IMR-90 (cell line): ENCODE measurements around the gene SDK1. TPM values are rescaled to one million over a fixed set of nuclear protein-coding genes. Genes with fewer than 3 reads are reported as not detected.

Experiments
- ATAC-seq: fragments of 200-7000 bp; cut with Tn5 transposase; 2 replicates; pipeline ENCODE4 v1.9.1; 2020; ENCODE audit warnings: low read depth, mild to moderate bottlenecking, moderate library complexity
- BruUV-seq: library from RNA; stranded (reverse); fragments of 400-500 nt; replicated peaks from 2 replicates; lab custom pipeline; 2021; lab: Mats Ljungman, UMichigan
- CTCF ChIA-PET: fragments of 300-600 bp; formaldehyde crosslinking; extraction: SDS; loops from one replicate; lab custom pipeline; 2021; ENCODE audit warnings: antibody characterized with exemption; lab: Yijun Ruan, JAX
- POLR2A ChIA-PET: fragments of 300-600 bp; sonication (Branson Sonifier 250); formaldehyde crosslinking; loops from one replicate; lab custom pipeline; 2022; ENCODE audit warnings: antibody characterized with exemption; ENCODE audit not compliant: unreplicated experiment; lab: Charles Lee
- DNase-seq: peaks from one replicate; pipeline ENCODE4 v3.0.0; 2013
- H2AFZ ChIP-seq: replicated peaks from 2 replicates; pipeline ENCODE3; 2013; ENCODE audit warnings: low read length, mild to moderate bottlenecking; ENCODE audit not compliant: poor library complexity
- H2AK5ac ChIP-seq: 2 replicates; pipeline ENCODE4 v1.6.1; 2013; ENCODE audit warnings: low read depth, low read length, inconsistent platforms
- H2AK9ac ChIP-seq: replicated peaks from 2 replicates; pipeline ENCODE3; 2013; ENCODE audit warnings: mild to moderate bottlenecking, low read depth, low read length, moderate library complexity; ENCODE audit not compliant: poor library complexity
- H2BK120ac ChIP-seq: 2 replicates; pipeline ENCODE4 v1.6.1; 2013; ENCODE audit warnings: low read depth, low read length, inconsistent platforms
- H2BK15ac ChIP-seq: 3 replicates; pipeline ENCODE4 v1.6.1; 2013; ENCODE audit warnings: low read depth, low read length, inconsistent platforms
- H2BK20ac ChIP-seq: 2 replicates; pipeline ENCODE4 v1.6.1; 2013; ENCODE audit warnings: low read depth, mild to moderate bottlenecking, inconsistent platforms, low read length, moderate library complexity
- H2BK5ac ChIP-seq: 2 replicates; pipeline ENCODE4 v1.6.1; 2013; ENCODE audit warnings: mild to moderate bottlenecking, low read depth, low read length, inconsistent platforms; ENCODE audit not compliant: poor library complexity, severe bottlenecking
- H3K14ac ChIP-seq: replicated peaks from 2 replicates; pipeline ENCODE4 v1.6.1; 2013; ENCODE audit warnings: low read depth, low read length, inconsistent platforms
- H3K18ac ChIP-seq: 2 replicates; pipeline ENCODE4 v1.6.1; 2013; ENCODE audit warnings: low read depth, low read length, control low read depth
- H3K23ac ChIP-seq: 2 replicates; pipeline ENCODE4 v1.6.1; 2013; ENCODE audit warnings: low read depth, low read length, inconsistent platforms
- H3K27ac ChIP-seq: 2 replicates; pipeline ENCODE4 v1.5.1; 2013; ENCODE audit warnings: mild to moderate bottlenecking, control low read depth, low read length; ENCODE audit not compliant: insufficient read depth
- H3K27me3 ChIP-seq: 2 replicates; pipeline ENCODE4 v1.6.1; 2013; ENCODE audit warnings: low read length; ENCODE audit not compliant: control insufficient read depth, insufficient read depth
- H3K36me3 ChIP-seq: 2 replicates; pipeline ENCODE4 v1.6.1; 2013; ENCODE audit warnings: low read length, mixed read lengths; ENCODE audit not compliant: control insufficient read depth, insufficient read depth
- H3K4ac ChIP-seq: 2 replicates; pipeline ENCODE4 v1.6.1; 2013; ENCODE audit warnings: low read depth, low read length, inconsistent platforms
- H3K4me1 ChIP-seq: 2 replicates; pipeline ENCODE4 v1.6.1; 2013; ENCODE audit warnings: low read length, mixed read lengths; ENCODE audit not compliant: control insufficient read depth, insufficient read depth
- H3K4me2 ChIP-seq: 2 replicates; pipeline ENCODE4 v1.6.1; 2013; ENCODE audit warnings: low read depth, mild to moderate bottlenecking, control low read depth, low read length, moderate library complexity
- H3K4me3 ChIP-seq: 2 replicates; pipeline ENCODE4 v1.5.1; 2013; ENCODE audit warnings: low read depth, mild to moderate bottlenecking, control low read depth, low read length, moderate library complexity; ENCODE audit not compliant: insufficient read depth
- H3K56ac ChIP-seq: 2 replicates; pipeline ENCODE4 v1.6.1; 2013; ENCODE audit warnings: low read length, inconsistent platforms; ENCODE audit not compliant: insufficient read depth; ENCODE audit errors: extremely low read depth
- H3K79me1 ChIP-seq, 2 experiments: 2 replicates each; pipeline ENCODE4 v1.6.1; 2013; ENCODE audit warnings: low read length in 2 of 2, inconsistent platforms in 1 of 2, low read depth in 1 of 2
- H3K9ac ChIP-seq: 2 replicates; pipeline ENCODE4 v1.6.1; 2013; ENCODE audit warnings: low read depth, low read length, control low read depth
- H3K9me1 ChIP-seq: 2 replicates; pipeline ENCODE4 v1.6.1; 2013; ENCODE audit warnings: low read length, inconsistent platforms; ENCODE audit not compliant: insufficient read depth
- H3K9me3 ChIP-seq: 2 replicates; pipeline ENCODE4 v1.6.1; 2013; ENCODE audit warnings: low read length; ENCODE audit not compliant: control insufficient read depth, insufficient read depth
- H4K20me1 ChIP-seq: 2 replicates; pipeline ENCODE4 v1.6.1; 2013; ENCODE audit warnings: low read length, inconsistent platforms; ENCODE audit not compliant: insufficient read depth
- H4K5ac ChIP-seq: 2 replicates; pipeline ENCODE4 v1.6.1; 2013; ENCODE audit warnings: mild to moderate bottlenecking, low read depth, low read length, control low read depth
- H4K8ac ChIP-seq, 2 experiments: 2 replicates each; pipeline ENCODE4 v1.6.1; 2013; ENCODE audit warnings: low read depth in 2 of 2, low read length in 2 of 2, control low read depth in 1 of 2, inconsistent platforms in 1 of 2
- H4K91ac ChIP-seq: 2 replicates; pipeline ENCODE4 v1.6.1; 2013; ENCODE audit warnings: low read depth, low read length, inconsistent platforms; ENCODE audit not compliant: insufficient read depth
- BHLHE40 ChIP-seq: fragments of 150-350 bp; IDR thresholded peaks from 2 replicates; pipeline ENCODE4 v1.6.1; 2016; ENCODE audit warnings: mild to moderate bottlenecking, low read depth, low read length
- CEBPB ChIP-seq: IDR thresholded peaks from 2 replicates; pipeline ENCODE4 v1.6.1; 2012; ENCODE audit warnings: low read depth, low read length, improper control_type of control experiment
- CHD1 ChIP-seq: IDR thresholded peaks from 2 replicates; pipeline ENCODE4 v1.6.1; 2012; ENCODE audit warnings: low read depth, low read length, improper control_type of control experiment
- CTCF ChIP-seq: conservative IDR thresholded peaks from 2 replicates; pipeline ENCODE4 v1.5.1; 2012; ENCODE audit warnings: mild to moderate bottlenecking, low read depth, low read length, improper control_type of control experiment
- ELK1 ChIP-seq: fragments of 150-350 bp; IDR thresholded peaks from 2 replicates; pipeline ENCODE4 v1.6.1; 2016; ENCODE audit warnings: low read depth, mild to moderate bottlenecking, low read length, moderate library complexity, borderline replicate concordance
- FOS ChIP-seq: fragments of 150-350 bp; IDR thresholded peaks from 2 replicates; pipeline ENCODE4 v1.6.1; 2016; ENCODE audit warnings: low read depth, low read length
- MAFK ChIP-seq: IDR thresholded peaks from 2 replicates; pipeline ENCODE4 v1.6.1; 2012; ENCODE audit warnings: low read depth, low read length, improper control_type of control experiment
- MAZ ChIP-seq: IDR thresholded peaks from 2 replicates; pipeline ENCODE4 v1.6.1; 2012; ENCODE audit warnings: low read depth, mild to moderate bottlenecking, low read length, improper control_type of control experiment, moderate library complexity, borderline replicate concordance
- MXI1 ChIP-seq: IDR thresholded peaks from 2 replicates; pipeline ENCODE4 v1.6.1; 2012; ENCODE audit warnings: low read depth, mild to moderate bottlenecking, low read length, moderate library complexity, borderline replicate concordance
- NFE2L2 ChIP-seq: fragments of 150-350 bp; IDR thresholded peaks from 2 replicates; pipeline ENCODE4 v1.6.1; 2016; ENCODE audit warnings: low read depth, mild to moderate bottlenecking, low read length
- POLR2A ChIP-seq: IDR thresholded peaks from 2 replicates; pipeline ENCODE4 v1.6.1; 2012; ENCODE audit warnings: mild to moderate bottlenecking, low read depth, low read length
- RAD21 ChIP-seq: IDR thresholded peaks from 2 replicates; pipeline ENCODE4 v1.6.1; 2012; ENCODE audit warnings: low read length, improper control_type of control experiment
- RCOR1 ChIP-seq: IDR thresholded peaks from 2 replicates; pipeline ENCODE4 v1.6.1; 2012; ENCODE audit warnings: mild to moderate bottlenecking, low read length, improper control_type of control experiment; ENCODE audit not compliant: insufficient replicate concordance
- RFX5 ChIP-seq: IDR thresholded peaks from 2 replicates; pipeline ENCODE4 v1.8.0; 2012; ENCODE audit warnings: low read depth, mild to moderate bottlenecking, low read length, moderate library complexity
- SMC3 ChIP-seq: fragments of 150-350 bp; IDR thresholded peaks from 2 replicates; pipeline ENCODE4 v1.6.1; 2016; ENCODE audit warnings: low read depth, mild to moderate bottlenecking, antibody characterized with exemption, low read length, moderate library complexity
- USF2 ChIP-seq: fragments of 150-350 bp; IDR thresholded peaks from 2 replicates; pipeline ENCODE4 v1.6.1; 2017; ENCODE audit warnings: mild to moderate bottlenecking, antibody characterized with exemption, low read length, low read depth
- WGBS, 2 experiments: methylation state at CpG; one replicate each; pipeline versions ENCODE4 v1.1.5 to v1.1.7; 2013; ENCODE audit warnings: missing lambda C conversion rate in 2 of 2; ENCODE audit not compliant: insufficient read length in 1 of 2; ENCODE audit errors: extremely low coverage in 2 of 2; 5-methylcytosine and 5-hydroxymethylcytosine counted together
- dilution Hi-C: fragments of 300-500 bp; cut with HindIII; formaldehyde crosslinking; loops from one replicate; pipeline ENCODE4 v1.14.3; 2018; ENCODE audit warnings: low sequenced_read_pairs; ENCODE audit not compliant: unreplicated experiment
- in situ Hi-C: fragments of 300-500 bp; cut with MboI; formaldehyde crosslinking; loops from 3 replicates; pipeline ENCODE4 v1.14.3; 2019; ENCODE audit warnings: low sequenced_read_pairs, inconsistent platforms, mixed read lengths
- intact Hi-C: fragments of 100-400 bp; cut with micrococcal nuclease; formaldehyde crosslinking; loops from 2 replicates; pipeline ENCODE4 v1.10.0; 2022
- polyA plus RNA-seq, 3 experiments: library from polyadenylated mRNA; depleted of rRNA; stranded (reverse); fragments of >200 nt; gene quantifications; 2 replicates each; pipeline ENCODE4 v1.2.3, GENCODE V29; 2012; ENCODE audit warnings: low replicate concordance in 1 of 3
- total RNA-seq: library from RNA; depleted of rRNA; stranded (reverse); fragments of >200 nt; gene quantifications from 2 replicates; pipeline ENCODE4 v1.2.3, GENCODE V29; 2012

SDK1 gene
- total and polyA plus RNA-seq, 2 of the 4 experiments (the other 2 are of a cell fraction): 1.5 to 1.6 TPM

GRCh38 chr7:4242706-4243105 is 941.7 kb downstream of the SDK1 start:
- H2AK9ac ChIP-seq: no peak overlapping the region
- no peak overlapping the region for H3K56ac ChIP-seq
- H3K9ac ChIP-seq: no peak overlapping the region
- H3K36me3 ChIP-seq: no peaks in the 10 kb centered on the region
- no peaks in the 10 kb centered on the region for H3K4me1 ChIP-seq
- no peak overlapping the region for H4K5ac ChIP-seq
- H4K20me1 ChIP-seq: no peaks in the 10 kb centered on the region
- H3K27me3 ChIP-seq: no peaks in the 10 kb centered on the region
- H3K4ac ChIP-seq: no peak overlapping the region
- H3K9me1 ChIP-seq: no peaks in the 10 kb centered on the region
- no peak overlapping the region for H3K4me3 ChIP-seq
- H4K91ac ChIP-seq: no peak overlapping the region
- dilution Hi-C loops: no loop called here
- DNase-seq: no peak
- no peak overlapping the region for H3K18ac ChIP-seq
- H3K14ac ChIP-seq: no peak overlapping the region
- no peak for TF ChIP-seq RFX5
- TF ChIP-seq CEBPB: no peak
- TF ChIP-seq NFE2L2: no peak
- TF ChIP-seq BHLHE40: no peak
- no peak for TF ChIP-seq ELK1
- no peak for TF ChIP-seq RAD21
- no peak for TF ChIP-seq POLR2A
- no peak for TF ChIP-seq CTCF
- TF ChIP-seq FOS: no peak
- no peak for TF ChIP-seq MXI1
- TF ChIP-seq RCOR1: no peak
- TF ChIP-seq USF2: no peak
- no peak for TF ChIP-seq CHD1
- no peak for TF ChIP-seq MAZ
- no peak for TF ChIP-seq MAFK
- no peak for TF ChIP-seq SMC3
- in situ Hi-C loops: no loop called here
- H2BK15ac ChIP-seq: no peak overlapping the region
- H2AFZ ChIP-seq: no peak overlapping the region
- H2BK120ac ChIP-seq: no peak overlapping the region
- H3K23ac ChIP-seq: no peak overlapping the region
- WGBS, 2 experiments: 100% methylated on average over 1 of the region's 11 CpGs; no CpG with 5 or more reads in 1 of the 2 experiments
- intact Hi-C loops: no loop called here
- no peak overlapping the region for H2BK5ac ChIP-seq
- H3K9me3 ChIP-seq: peaks cover 30% of the 10 kb centered on the region
- H3K27ac ChIP-seq: no peak overlapping the region
- H3K4me2 ChIP-seq: no peak overlapping the region
- H2AK5ac ChIP-seq: no peak overlapping the region
- no peak overlapping the region for H4K8ac ChIP-seq
- ChIA-PET CTCF (no interaction called here), POLR2A (no interaction called here)
- no peak for ATAC-seq
- BruUV-seq: no TSS peak
- H3K79me1 ChIP-seq: no peaks in the 10 kb centered on the region
- H2BK20ac ChIP-seq: no peak overlapping the region
